Measurements from ENCODE around the gene GSX1. TPM values are rescaled to one million over a fixed set of nuclear protein-coding genes. Genes with fewer than 3 reads are reported as not detected.

GSX1 gene
- total RNA-seq, 1 experiment from 2014 or later = not detected

- Histone ChIP-seq H3K36me3 (ENCODE audit: control insufficient read depth in 1 of 2, insufficient read depth in 2 of 2, low read length in 2 of 2) (no peaks in the 10 kb centered on the region), H3K9me2 (ENCODE audit: insufficient read depth) (no peaks in the 10 kb centered on the region), H4K20me1 (ENCODE audit: insufficient read depth) (no peaks in the 10 kb centered on the region), H3K4me2 (ENCODE audit: low read length) (no peak overlapping the region), H2AFZ (ENCODE audit: low read depth, low read length, poor library complexity, severe bottlenecking) (no peak overlapping the region), H3K27me3 (ENCODE audit: insufficient read depth, low read length) (peaks cover 5% of the 10 kb centered on the region; the same call in 1 of the 2 replicates), H3K4me3 (replicated peaks in 1 of 2; ENCODE audit: low read depth in 1 of 2, low read length in 2 of 2) (no peak overlapping the region), H3K9me3 (ENCODE audit: control insufficient read depth in 1 of 2, insufficient read depth in 1 of 2, low read depth in 1 of 2, low read length in 2 of 2) (no peaks in the 10 kb centered on the region), H3K27ac (ENCODE audit: low read depth, low read length) (no peak overlapping the region), H3K4me1 (ENCODE audit: control insufficient read depth in 1 of 2, insufficient read depth in 2 of 2, low read length in 2 of 2) (peaks cover 4 to 20% of the 10 kb centered on the region in 2 experiments; a peak in 3 of 4 replicates), H3K9ac (ENCODE audit: low read length) (no peak overlapping the region), H3K79me2 (ENCODE audit: insufficient read depth, low read length) (no peaks in the 10 kb centered on the region)
- no peak for ATAC-seq
- intact Hi-C loops (cut with micrococcal nuclease) = loop anchor here (2.0 to 5.0 kb wide), 3 partner anchors 57 to 840 kb away; no protein-coding TSS in a partner anchor
- no peak for TF ChIP-seq CEBPB (IDR thresholded peaks at IDR 0.05; ENCODE audit: low read depth)
- no peak for TF ChIP-seq POLR2AphosphoS5 (IDR thresholded peaks at IDR 0.05; ENCODE audit: low read depth, low read length)
- TF ChIP-seq EZH2 (IDR thresholded peaks at IDR 0.05) = no peak
- no peak for TF ChIP-seq FOSL1 (IDR thresholded peaks at IDR 0.05; ENCODE audit: low read depth)
- TF ChIP-seq POLR2A (IDR thresholded peaks at IDR 0.05; ENCODE audit: borderline replicate concordance, extremely low read depth, insufficient read depth, insufficient read length) = no peak
- TF ChIP-seq MAX (IDR thresholded peaks at IDR 0.05) = no peak
- no peak for TF ChIP-seq CTCF (IDR thresholded peaks at IDR 0.05 in 2 of 3, conservative IDR thresholded peaks at IDR 0.05 in 1 of 3; ENCODE audit: borderline replicate concordance in 1 of 3, insufficient read depth in 1 of 3, low read depth in 2 of 3, low read length in 2 of 3)
- no peak for TF ChIP-seq ATF3 (IDR thresholded peaks at IDR 0.05)
- no peak for TF ChIP-seq JUND (IDR thresholded peaks at IDR 0.05)
- CTCF ChIA-PET = interaction anchor here (0.9 to 7.5 kb wide), 10 partner anchors 41 to 842 kb away, joined by 3 to 307 read pairs (median 25); no protein-coding TSS in a partner anchor
- POLR2A ChIA-PET = no interaction called here
- BruUV-seq (replicated peaks) = no TSS peak
- DNase-seq (ENCODE audit: low read depth, low spot score) = no peak
- RAD21 ChIA-PET (ENCODE audit: low non-redundant PET in 1 of 2, low total read pairs in 2 of 2, uncharacterized antibody in 2 of 2, unreplicated experiment in 2 of 2) = interaction anchor here (1.7 to 3.7 kb wide), 5 partner anchors 56 to 466 kb away, joined by 4 to 45 read pairs (median 21); partner anchors contain the start of gene MTIF3 (in 1 of the 2)
Measured at GRCh38 chr13:27827646-27828045, 35.4 kb downstream of the GSX1 start.
